EL (cell line): ENCODE measurements around the gene ARHGAP8.
"Not testable (repeated sequence)": the region's sequence is repeated elsewhere in the genome, so short reads cannot be mapped to it uniquely, and the experiment has no call there.

Experiments
- DNase-seq: peaks from one replicate; pipeline ENCODE4 v3.0.0-alpha.2; 2016

ARHGAP8 gene

GRCh38 chr22:44837481-44837880 lies 85.1 kb downstream of the ARHGAP8 start:
- no peak for DNase-seq

- no peak for DNase-seq
Observed at GRCh38 chr22:44838316-44839016, 86.1 kb downstream of the ARHGAP8 start.

- no peak for DNase-seq
Observed at GRCh38 chr22:44839061-44839460, 86.7 kb downstream of the ARHGAP8 start.

- DNase-seq: no peak
Observed at GRCh38 chr22:44839721-44840120, 87.3 kb downstream of the ARHGAP8 start.

GRCh38 chr22:44840611-44841322 lies 88.4 kb downstream of the ARHGAP8 start:
- DNase-seq: no peak

- no peak for DNase-seq
Observed at GRCh38 chr22:44842417-44842816, 90.0 kb downstream of the ARHGAP8 start.

GRCh38 chr22:44845191-44845590 lies 92.8 kb downstream of the ARHGAP8 start:
- DNase-seq: no peak

- DNase-seq: no peak
Observed at GRCh38 chr22:44845796-44846720, 93.7 kb downstream of the ARHGAP8 start.

- no peak for DNase-seq
Observed at GRCh38 chr22:44846726-44847275, 94.4 kb downstream of the ARHGAP8 start.

GRCh38 chr22:44847380-44847779 lies 95.0 kb downstream of the ARHGAP8 start:
- no peak for DNase-seq

GRCh38 chr22:44847892-44848291 lies 95.5 kb downstream of the ARHGAP8 start:
- no peak for DNase-seq

GRCh38 chr22:44848296-44848741 lies 95.9 kb downstream of the ARHGAP8 start:
- no peak for DNase-seq

GRCh38 chr22:44848791-44849420 lies 96.5 kb downstream of the ARHGAP8 start:
- no peak for DNase-seq

- DNase-seq: no peak
Observed at GRCh38 chr22:44850946-44851345, 98.6 kb downstream of the ARHGAP8 start.

GRCh38 chr22:44854641-44855040 lies 102.3 kb downstream of the ARHGAP8 start:
- DNase-seq: not testable (repeated sequence)

- no peak for DNase-seq
Observed at GRCh38 chr22:44855855-44856254, 103.5 kb downstream of the ARHGAP8 start.

GRCh38 chr22:44858819-44859218 lies 106.4 kb downstream of the ARHGAP8 start:
- not testable (repeated sequence) for DNase-seq

- no peak for DNase-seq
Observed at GRCh38 chr22:44859641-44860040, 107.3 kb downstream of the ARHGAP8 start.

- DNase-seq: no peak
Observed at GRCh38 chr22:44860311-44860710, 107.9 kb downstream of the ARHGAP8 start.

- DNase-seq: no peak
Observed at GRCh38 chr22:44861245-44861644, 108.9 kb downstream of the ARHGAP8 start.

GRCh38 chr22:44862281-44862680 lies 109.9 kb downstream of the ARHGAP8 start:
- DNase-seq: no peak
